Calu3 (cell line): ENCODE measurements around the gene DRICH1. TPM values are rescaled to one million over a fixed set of nuclear protein-coding genes. Genes with fewer than 3 reads are reported as not detected.
"Not testable (repeated sequence)": the region's sequence is repeated elsewhere in the genome, so short reads cannot be mapped to it uniquely, and the experiment has no call there.

Experiments
- BruUV-seq: library from RNA; stranded (reverse); fragments of 400-500 nt; replicated peaks from 2 replicates; lab custom pipeline; 2021; lab: Mats Ljungman, UMichigan
- CTCF ChIA-PET: fragments of 300-600 bp; sonication (Branson Sonifier 250); formaldehyde crosslinking; loops from one replicate; lab custom pipeline; 2022; ENCODE audit warnings: antibody characterized with exemption; lab: Charles Lee
- DNase-seq: peaks from one replicate; pipeline ENCODE4 v3.0.0; 2022
- H3K27ac Mint-ChIP-seq: one replicate; pipeline ENCODE4 v1.8.0; 2022; ENCODE audit warnings: mixed read lengths; ENCODE audit not compliant: unreplicated experiment
- H3K27me3 Mint-ChIP-seq: one replicate; pipeline ENCODE4 v1.8.0; 2022; ENCODE audit warnings: mixed read lengths; ENCODE audit not compliant: unreplicated experiment
- H3K36me3 Mint-ChIP-seq: one replicate; pipeline ENCODE4 v1.8.0; 2022; ENCODE audit warnings: mild to moderate bottlenecking, moderate library complexity, mixed read lengths; ENCODE audit not compliant: insufficient read depth, unreplicated experiment
- H3K4me1 Mint-ChIP-seq: one replicate; pipeline ENCODE4 v1.8.0; 2022; ENCODE audit warnings: mild to moderate bottlenecking, low read depth, mixed read lengths; ENCODE audit not compliant: unreplicated experiment
- H3K4me3 Mint-ChIP-seq: one replicate; pipeline ENCODE4 v1.8.0; 2022; ENCODE audit warnings: mild to moderate bottlenecking, low read depth, moderate library complexity, mixed read lengths; ENCODE audit not compliant: unreplicated experiment
- H3K9me3 Mint-ChIP-seq: one replicate; pipeline ENCODE4 v1.8.0; 2022; ENCODE audit warnings: low read depth, mixed read lengths; ENCODE audit not compliant: unreplicated experiment
- intact Hi-C: fragments of 100-400 bp; cut with micrococcal nuclease; formaldehyde crosslinking; loops from one replicate; pipeline ENCODE4 v1.10.0; 2022; ENCODE audit not compliant: unreplicated experiment
- total RNA-seq: library from RNA; stranded (reverse); gene quantifications from 2 replicates; pipeline ENCODE4 v1.2.3, GENCODE V29; 2022
- TF ChIP-seq, protein P1 (sequence below): fragments of 200-600 bp; IDR thresholded peaks from one replicate; pipeline ENCODE4 v1.8.0; 2022; ENCODE audit warnings: antibody characterized with exemption; ENCODE audit not compliant: unreplicated experiment

The DRICH1 gene
- total RNA-seq, 1 experiment from 2014 or later: 1.1 TPM

GRCh38 chr22:23675502-23676415, 43.6 kb upstream of the DRICH1 start:
- peak; percentile 57 for DNase-seq
- H3K4me1 Mint-ChIP-seq: peaks cover 39% of the 10 kb centered on the region

DNA sequence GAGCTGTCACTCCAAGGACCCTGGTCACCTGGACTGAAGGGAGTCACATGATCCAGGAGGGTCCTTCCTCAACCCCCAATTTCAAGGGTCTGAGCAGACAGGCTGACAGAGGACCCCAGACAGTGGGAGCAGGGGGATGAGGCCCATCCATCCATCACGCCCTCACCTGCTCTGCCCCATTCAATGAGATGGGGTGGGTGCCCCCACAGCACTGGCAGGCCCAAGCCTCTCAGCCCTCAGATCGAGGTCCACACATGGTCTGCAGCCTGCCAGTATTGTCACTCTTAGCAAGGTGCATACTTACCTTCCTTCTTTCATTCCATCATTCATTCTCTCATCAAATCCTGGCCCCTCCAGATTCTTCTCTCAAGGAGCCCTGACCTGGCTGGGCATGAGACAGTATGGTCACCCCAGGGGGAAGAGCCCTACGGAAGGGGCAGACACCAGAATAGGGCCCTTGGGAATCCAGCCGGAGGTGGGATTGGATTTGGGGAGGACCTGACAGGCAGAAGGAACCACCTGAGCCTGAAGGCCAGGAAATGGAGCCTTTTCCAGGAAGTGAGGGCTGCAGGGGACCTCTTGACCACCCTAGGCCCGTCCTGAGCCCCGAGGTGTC, 42.9 kb upstream of the DRICH1 start:
- not testable (repeated sequence) for H3K9me3 Mint-ChIP-seq, BruUV-seq, H3K27me3 Mint-ChIP-seq, H3K4me3 Mint-ChIP-seq, DNase-seq, H3K27ac Mint-ChIP-seq
- CTCF ChIA-PET: interaction anchor here (1.1 kb wide), 1 partner anchor 44 kb away, joined by 3 read pairs; no protein-coding TSS in a partner anchor
- Mint-ChIP-seq H3K36me3 (peaks cover 12% of the 10 kb centered on the region), H3K4me1 (peaks cover 39% of the 10 kb centered on the region)
- intact Hi-C loops: loop anchor here (1.0 kb wide), 1 partner anchor 27 kb away; no protein-coding TSS in a partner anchor

More at GRCh38 chr22:23675502-23676415, 43.6 kb upstream of the DRICH1 start:
- Mint-ChIP-seq H3K36me3 (peaks cover 12% of the 10 kb centered on the region), H3K27me3 (no peaks in the 10 kb centered on the region), H3K27ac (no peak overlapping the region), H3K9me3 (no peaks in the 10 kb centered on the region), H3K4me3 (no peak overlapping the region)
- intact Hi-C loops: loop anchor here (1.0 kb wide), 1 partner anchor 27 kb away; no protein-coding TSS in a partner anchor
- TF ChIP-seq, protein P1, sequence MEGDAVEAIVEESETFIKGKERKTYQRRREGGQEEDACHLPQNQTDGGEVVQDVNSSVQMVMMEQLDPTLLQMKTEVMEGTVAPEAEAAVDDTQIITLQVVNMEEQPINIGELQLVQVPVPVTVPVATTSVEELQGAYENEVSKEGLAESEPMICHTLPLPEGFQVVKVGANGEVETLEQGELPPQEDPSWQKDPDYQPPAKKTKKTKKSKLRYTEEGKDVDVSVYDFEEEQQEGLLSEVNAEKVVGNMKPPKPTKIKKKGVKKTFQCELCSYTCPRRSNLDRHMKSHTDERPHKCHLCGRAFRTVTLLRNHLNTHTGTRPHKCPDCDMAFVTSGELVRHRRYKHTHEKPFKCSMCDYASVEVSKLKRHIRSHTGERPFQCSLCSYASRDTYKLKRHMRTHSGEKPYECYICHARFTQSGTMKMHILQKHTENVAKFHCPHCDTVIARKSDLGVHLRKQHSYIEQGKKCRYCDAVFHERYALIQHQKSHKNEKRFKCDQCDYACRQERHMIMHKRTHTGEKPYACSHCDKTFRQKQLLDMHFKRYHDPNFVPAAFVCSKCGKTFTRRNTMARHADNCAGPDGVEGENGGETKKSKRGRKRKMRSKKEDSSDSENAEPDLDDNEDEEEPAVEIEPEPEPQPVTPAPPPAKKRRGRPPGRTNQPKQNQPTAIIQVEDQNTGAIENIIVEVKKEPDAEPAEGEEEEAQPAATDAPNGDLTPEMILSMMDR: no peak
- BruUV-seq: no TSS peak
- CTCF ChIA-PET: interaction anchor here (0.5 to 1.1 kb wide), 2 partner anchors 32 to 43 kb away, joined by 3 to 4 read pairs; no protein-coding TSS in a partner anchor

GRCh38 chr22:23673826-23674690, 41.9 kb upstream of the DRICH1 start:
- H3K27ac Mint-ChIP-seq: no peak overlapping the region
- no peak for DNase-seq
- intact Hi-C loops: no loop called here

DNA sequence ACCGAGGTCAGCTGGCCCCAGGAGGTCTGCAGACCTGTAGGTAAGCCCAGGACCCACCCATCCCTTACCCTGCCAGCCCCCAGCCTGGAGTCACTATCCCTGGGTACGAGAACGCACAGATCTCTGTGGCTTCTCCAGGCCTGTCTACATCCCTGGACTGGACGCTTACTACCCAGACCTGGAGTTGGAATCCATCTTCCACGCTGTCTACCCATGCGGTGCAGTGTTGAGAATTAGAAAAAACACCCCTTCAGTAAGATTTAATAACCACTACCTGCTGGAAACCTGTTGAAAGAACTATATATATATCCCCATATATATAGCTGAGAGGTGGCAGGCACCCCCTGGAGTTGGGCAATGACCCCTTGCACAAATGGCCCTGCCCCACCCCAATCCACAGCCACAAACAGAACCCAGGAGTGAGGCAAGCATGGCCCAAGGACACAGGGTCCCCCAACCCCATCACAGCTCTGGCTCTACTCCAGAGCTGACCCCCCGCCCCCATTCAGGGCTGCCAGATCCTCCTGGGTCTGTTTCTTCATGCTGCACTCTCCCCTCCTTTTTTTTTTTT, 41.0 kb upstream of the DRICH1 start:
- TF ChIP-seq, protein P1: no peak
- no TSS peak for BruUV-seq
- no peaks in the 10 kb centered on the region for H3K27me3 Mint-ChIP-seq
- CTCF ChIA-PET: no interaction called here
- DNase-seq: no peak
- no peak overlapping the region for H3K4me3 Mint-ChIP-seq
- no peaks in the 10 kb centered on the region for H3K9me3 Mint-ChIP-seq
- intact Hi-C loops: no loop called here
- peaks cover 12% of the 10 kb centered on the region for H3K36me3 Mint-ChIP-seq
- no peak overlapping the region for H3K27ac Mint-ChIP-seq
- H3K4me1 Mint-ChIP-seq: peaks cover 39% of the 10 kb centered on the region

More at GRCh38 chr22:23673826-23674690, 41.9 kb upstream of the DRICH1 start:
- peaks cover 12% of the 10 kb centered on the region for H3K36me3 Mint-ChIP-seq
- TF ChIP-seq, protein P1: no peak
- H3K4me3 Mint-ChIP-seq: no peak overlapping the region
- BruUV-seq: no TSS peak
- H3K9me3 Mint-ChIP-seq: no peaks in the 10 kb centered on the region
- peaks cover 39% of the 10 kb centered on the region for H3K4me1 Mint-ChIP-seq
- H3K27me3 Mint-ChIP-seq: no peaks in the 10 kb centered on the region
- CTCF ChIA-PET: no interaction called here

GRCh38 chr22:23672307-23673049, 40.4 kb upstream of the DRICH1 start:
- CTCF ChIA-PET, H3K9me3 Mint-ChIP-seq, H3K27ac Mint-ChIP-seq, H3K27me3 Mint-ChIP-seq, H3K4me3 Mint-ChIP-seq, intact Hi-C loops, BruUV-seq, DNase-seq, H3K36me3 Mint-ChIP-seq: not testable (repeated sequence)
- peaks cover 33% of the 10 kb centered on the region for H3K4me1 Mint-ChIP-seq

- H3K27ac Mint-ChIP-seq, H3K27me3 Mint-ChIP-seq, CTCF ChIA-PET, H3K9me3 Mint-ChIP-seq, H3K4me3 Mint-ChIP-seq, H3K36me3 Mint-ChIP-seq, BruUV-seq, DNase-seq, intact Hi-C loops: not testable (repeated sequence)
- H3K4me1 Mint-ChIP-seq: peaks cover 25% of the 10 kb centered on the region
These were observed 39.3 kb upstream of the DRICH1 start for GRCh38 chr22:23671387-23671786.
